C4-2B (cell line): ENCODE results near the gene CEP72.

Experiments used
- CTCF ChIP-seq: fragments of 450-650 bp; conservative IDR thresholded peaks from 2 replicates; pipeline ENCODE4 v1.5.1; 2017; ENCODE audit warnings: mild to moderate bottlenecking
- ZFX ChIP-seq: fragments of 450-650 bp; IDR thresholded peaks from 2 replicates; pipeline ENCODE4 v1.6.1; 2017

GRCh38 chr5:581941-582340 is 30.2 kb upstream of the CEP72 start:
- TF ChIP-seq CTCF: no peak
- TF ChIP-seq ZFX: no peak
